Measurements from ENCODE around the gene CCDC188.

CCDC188 gene

GRCh38 chr22:20147237-20147988, 3.4 kb downstream of the CCDC188 start:
- DNase-seq, result no peak

- no peak for DNase-seq
Observed at GRCh38 chr22:20146777-20147176, 4.1 kb downstream of the CCDC188 start.

GRCh38 chr22:20145832-20146223, 5.0 kb downstream of the CCDC188 start:
- DNase-seq, result no peak

GRCh38 chr22:20145206-20145831, 5.5 kb downstream of the CCDC188 start:
- DNase-seq, result no peak

- no peak for DNase-seq
Observed at GRCh38 chr22:20143883-20144665, 6.8 kb downstream of the CCDC188 start.

GRCh38 chr22:20142711-20143621, 7.9 kb downstream of the CCDC188 start:
- DNase-seq, result no peak

GRCh38 chr22:20141186-20142077, 9.4 kb downstream of the CCDC188 start:
- no peak for DNase-seq

GRCh38 chr22:20140521-20140964, 10.3 kb downstream of the CCDC188 start:
- no peak for DNase-seq

GRCh38 chr22:20140107-20140445, 10.8 kb downstream of the CCDC188 start:
- DNase-seq, result no peak

GRCh38 chr22:20139391-20140106, 11.3 kb downstream of the CCDC188 start:
- DNase-seq, result no peak

GRCh38 chr22:20138868-20139267, 12.0 kb downstream of the CCDC188 start:
- no peak for DNase-seq

GRCh38 chr22:20138417-20138738, 12.5 kb downstream of the CCDC188 start:
- DNase-seq, result no peak

GRCh38 chr22:20137671-20138416, 13.0 kb downstream of the CCDC188 start:
- no peak for DNase-seq

- DNase-seq, result no peak
Observed at GRCh38 chr22:20137113-20137512, 13.7 kb downstream of the CCDC188 start.

GRCh38 chr22:20136603-20136873, 14.3 kb downstream of the CCDC188 start:
- no peak for DNase-seq

GRCh38 chr22:20135806-20136602, 14.9 kb downstream of the CCDC188 start:
- no peak for DNase-seq

GRCh38 chr22:20135265-20135664, 15.6 kb downstream of the CCDC188 start:
- no peak for DNase-seq

GRCh38 chr22:20133930-20134549, 16.8 kb downstream of the CCDC188 start:
- DNase-seq, result no peak

- no peak for DNase-seq
Observed at GRCh38 chr22:20132686-20133246, 18.1 kb downstream of the CCDC188 start.

Measured in NK-92 treated with Interleukin-12 subunit alpha and Interleukin-12 subunit beta, amount 100 ng/mL, for 24 hours (cell line).